D721Med (cell line): ENCODE measurements around the gene PLA2G2D.

Source experiments
- DNase-seq: peaks from one replicate; pipeline ENCODE4 v3.0.0; 2011; ENCODE audit warnings: low spot score; ENCODE audit not compliant: insufficient read length
- FAIRE-seq: peaks from 2 replicates; lab custom pipeline; 2011; peaks lifted over from hg19 to GRCh38; lab: Jason Lieb, UNC
- TF ChIP-seq, protein P1 (sequence below): IDR thresholded peaks from 2 replicates; pipeline ENCODE4 v1.5.1; 2012; ENCODE audit warnings: mild to moderate bottlenecking, control low read depth; ENCODE audit not compliant: insufficient read depth; ENCODE audit errors: missing control alignments

The PLA2G2D gene

DNA sequence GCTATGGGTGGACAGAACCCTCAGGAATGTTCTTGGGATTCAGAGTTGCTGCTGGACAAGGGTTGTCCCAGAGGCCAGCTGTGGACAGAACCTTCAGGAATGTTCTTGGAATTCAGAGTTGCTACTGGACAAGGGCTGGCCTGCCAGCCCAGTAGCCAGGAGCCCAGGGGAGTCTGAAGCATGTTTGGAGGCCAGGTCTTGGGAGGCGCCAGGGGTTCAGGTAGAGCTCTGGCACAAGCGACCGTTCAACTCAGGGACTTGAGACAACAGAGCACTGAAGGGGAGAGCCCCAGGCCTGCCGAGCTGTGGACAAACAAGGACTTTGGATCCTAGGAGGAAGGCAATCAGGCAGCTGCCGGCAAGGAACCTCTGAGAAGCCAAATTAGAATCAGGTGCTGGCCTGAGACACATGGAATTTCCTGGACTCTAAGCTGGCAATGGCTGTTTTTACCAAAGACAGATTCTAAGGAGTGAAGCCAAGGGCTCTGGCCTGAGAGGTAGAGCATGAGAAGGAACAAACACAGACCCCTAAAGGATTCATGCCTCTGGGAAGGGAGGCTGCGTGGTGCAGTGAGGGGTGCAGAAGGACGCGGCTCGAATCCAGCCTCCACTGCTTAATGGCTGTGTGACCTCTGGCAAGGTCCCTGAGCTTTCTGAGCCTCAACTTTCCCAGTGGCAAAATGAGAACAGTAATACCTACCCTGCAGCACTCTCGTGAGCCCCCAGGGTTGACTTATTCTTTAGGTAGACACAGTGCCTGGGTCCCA, 36.0 kb downstream of the PLA2G2D start:
- FAIRE-seq = no peak
- no peak for DNase-seq
- TF ChIP-seq, protein P1, sequence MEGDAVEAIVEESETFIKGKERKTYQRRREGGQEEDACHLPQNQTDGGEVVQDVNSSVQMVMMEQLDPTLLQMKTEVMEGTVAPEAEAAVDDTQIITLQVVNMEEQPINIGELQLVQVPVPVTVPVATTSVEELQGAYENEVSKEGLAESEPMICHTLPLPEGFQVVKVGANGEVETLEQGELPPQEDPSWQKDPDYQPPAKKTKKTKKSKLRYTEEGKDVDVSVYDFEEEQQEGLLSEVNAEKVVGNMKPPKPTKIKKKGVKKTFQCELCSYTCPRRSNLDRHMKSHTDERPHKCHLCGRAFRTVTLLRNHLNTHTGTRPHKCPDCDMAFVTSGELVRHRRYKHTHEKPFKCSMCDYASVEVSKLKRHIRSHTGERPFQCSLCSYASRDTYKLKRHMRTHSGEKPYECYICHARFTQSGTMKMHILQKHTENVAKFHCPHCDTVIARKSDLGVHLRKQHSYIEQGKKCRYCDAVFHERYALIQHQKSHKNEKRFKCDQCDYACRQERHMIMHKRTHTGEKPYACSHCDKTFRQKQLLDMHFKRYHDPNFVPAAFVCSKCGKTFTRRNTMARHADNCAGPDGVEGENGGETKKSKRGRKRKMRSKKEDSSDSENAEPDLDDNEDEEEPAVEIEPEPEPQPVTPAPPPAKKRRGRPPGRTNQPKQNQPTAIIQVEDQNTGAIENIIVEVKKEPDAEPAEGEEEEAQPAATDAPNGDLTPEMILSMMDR = no peak

DNA sequence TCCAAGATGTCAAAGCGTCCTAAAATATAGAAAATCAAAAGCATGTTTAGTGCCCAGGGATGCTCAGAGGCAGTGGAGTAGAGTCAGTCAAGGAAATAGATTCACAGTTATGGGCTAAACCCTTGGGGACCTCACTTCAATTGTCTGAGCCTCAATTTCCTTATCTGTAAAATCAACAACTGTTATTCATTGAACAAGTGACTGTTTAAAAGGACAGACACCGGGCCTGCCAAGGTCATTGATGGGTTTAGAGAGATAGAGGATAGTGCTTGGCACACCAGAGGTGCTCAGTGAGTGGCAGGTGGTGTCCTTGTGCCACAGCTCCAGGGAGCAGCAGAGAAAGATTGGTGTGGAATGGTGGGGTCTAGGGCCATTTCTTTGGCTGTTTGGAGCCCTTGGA, 36.6 kb downstream of the PLA2G2D start:
- DNase-seq (no peak), FAIRE-seq (no peak)
- TF ChIP-seq, protein P1 = no peak

DNA sequence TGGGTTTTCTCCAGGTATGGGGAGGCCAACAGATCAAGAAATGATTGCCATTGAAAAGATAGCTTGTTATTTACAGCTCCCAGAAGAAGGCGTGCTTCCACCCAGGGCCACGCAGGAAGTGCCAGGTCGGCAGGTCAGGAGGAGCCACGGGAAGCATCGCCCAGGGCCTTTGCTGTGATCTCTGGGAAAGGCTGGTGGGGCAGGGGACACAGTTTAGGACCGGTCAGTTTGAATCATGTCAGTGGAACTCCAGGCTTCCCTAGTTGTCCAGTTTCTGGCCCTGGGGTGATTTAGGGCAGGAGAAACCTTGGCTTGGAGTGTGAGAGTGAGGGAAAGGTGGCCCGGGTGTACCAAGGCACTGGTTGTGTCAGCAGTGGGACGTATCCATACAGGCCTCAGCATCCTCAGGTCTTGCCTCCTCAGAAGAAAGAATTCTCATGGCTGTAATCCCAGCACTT, 38.0 kb downstream of the PLA2G2D start:
- DNase-seq = no peak
- TF ChIP-seq, protein P1 = no peak
- no peak for FAIRE-seq

DNA sequence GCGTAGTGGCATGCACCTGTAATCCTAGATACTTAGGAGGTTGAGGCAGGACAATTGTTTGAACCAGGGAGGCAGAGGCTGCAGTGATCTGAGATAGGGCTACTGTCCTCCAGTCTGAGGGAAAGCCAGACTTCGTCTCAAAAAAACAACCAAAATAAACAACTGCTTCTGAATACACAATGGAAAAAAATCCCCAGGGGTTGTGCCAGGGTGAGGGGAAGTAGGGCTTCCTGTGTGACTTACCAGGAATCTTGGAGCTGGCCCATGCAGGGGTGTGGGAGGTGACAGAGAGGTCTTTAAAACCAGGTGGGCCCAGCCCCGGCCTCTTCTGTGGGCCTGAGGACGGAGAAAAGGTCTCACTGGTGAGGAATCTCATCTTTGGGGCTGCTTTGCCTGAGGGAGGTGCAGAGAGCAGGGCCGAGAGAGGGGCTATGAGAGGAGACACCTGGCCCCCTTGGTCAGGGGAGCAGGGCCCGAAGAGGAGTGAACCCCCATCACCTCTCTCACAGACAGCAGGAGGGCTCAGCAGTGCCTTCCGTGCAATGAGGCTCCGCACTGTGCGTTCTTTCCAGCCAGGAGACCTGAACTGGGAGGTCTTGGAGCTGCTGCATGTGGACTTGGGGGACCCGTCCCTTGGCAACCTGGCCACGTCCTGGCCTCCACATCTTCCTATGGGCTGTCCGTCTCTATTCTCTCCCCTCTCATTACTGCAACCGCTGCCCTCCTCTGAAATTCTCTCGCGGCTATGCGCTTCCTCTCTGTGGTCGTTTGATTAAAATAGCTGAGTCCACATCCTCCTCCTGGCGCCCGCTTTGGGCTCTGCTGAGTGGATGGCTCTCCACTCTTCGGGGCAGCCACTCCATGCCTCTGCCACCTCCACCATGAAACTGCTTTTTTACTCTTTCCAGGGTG, 38.6 kb downstream of the PLA2G2D start:
- TF ChIP-seq, protein P1 = no peak
- no peak for FAIRE-seq

DNA sequence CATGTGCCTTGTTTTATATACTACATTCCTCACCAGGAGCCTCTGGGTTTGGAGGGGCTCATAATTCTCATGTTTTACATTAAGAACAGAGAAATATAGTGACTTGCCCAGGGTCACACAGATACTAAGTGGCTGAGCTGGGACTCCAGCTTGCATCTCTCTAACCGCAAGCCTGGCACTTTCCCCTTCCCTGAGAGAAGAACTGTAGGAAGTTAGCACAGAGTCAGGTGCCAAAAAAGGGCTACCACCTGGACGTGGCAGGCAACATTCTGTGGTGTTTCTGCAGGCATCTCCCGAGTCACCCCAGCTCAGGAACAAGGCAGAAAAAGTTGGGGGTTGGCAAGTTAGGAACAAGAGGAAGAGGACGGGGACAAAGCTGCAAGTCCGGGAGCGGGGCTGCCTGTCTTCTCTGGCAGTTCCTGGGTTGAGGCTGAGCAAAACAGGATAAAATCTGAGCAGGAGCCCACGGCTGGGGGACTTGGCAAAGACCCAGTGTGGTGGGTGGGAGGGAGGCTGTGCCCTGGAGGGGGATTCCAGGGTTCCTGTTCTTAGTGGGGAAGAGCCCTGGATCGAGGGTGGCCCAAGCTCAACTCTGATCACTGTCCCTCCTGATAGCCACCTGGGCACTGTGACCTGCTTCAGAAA, 39.6 kb downstream of the PLA2G2D start:
- FAIRE-seq = no peak
- TF ChIP-seq, protein P1 = no peak
- no peak for DNase-seq

More for the DNA sequence above, 38.6 kb downstream of the PLA2G2D start:
- no peak for DNase-seq

DNA sequence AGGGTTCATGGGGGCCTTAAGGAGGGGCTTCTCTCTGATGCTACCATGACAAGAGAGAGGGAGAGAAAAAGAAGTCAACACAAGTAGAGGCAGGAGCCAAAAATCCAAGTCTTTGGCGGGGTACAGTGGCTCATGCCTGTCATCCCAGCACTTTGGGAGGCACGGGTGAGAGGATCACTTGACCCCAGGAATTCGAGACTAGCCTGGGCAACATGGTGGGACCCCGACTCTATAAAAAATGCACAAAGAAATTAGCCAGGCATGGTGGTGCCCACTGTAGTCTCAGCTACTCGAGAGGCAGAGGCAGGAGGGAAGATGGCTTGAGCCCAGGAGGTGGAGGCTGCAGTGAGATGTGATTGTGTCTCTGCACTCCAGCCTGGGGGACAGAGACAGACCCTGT, 40.6 kb downstream of the PLA2G2D start:
- FAIRE-seq (no peak), DNase-seq (no peak)
- TF ChIP-seq, protein P1 = no peak
